Keratinocyte (primary cell): ENCODE data around the gene ARHGAP8.

Experiments
- EZH2 ChIP-seq: IDR thresholded peaks from one replicate; pipeline ENCODE4 v1.6.1; 2012; ENCODE audit warnings: inconsistent platforms, mild to moderate bottlenecking, low read length, moderate library complexity
- TF ChIP-seq, protein P1 (sequence below), 3 experiments: IDR thresholded peaks in 1 of 3; conservative IDR thresholded peaks in 1 of 3; optimal IDR thresholded peaks in 1 of 3; 2 replicates in 2 of 3; 3 replicates in 1 of 3; pipeline versions ENCODE3 to v1.5.1; 2011; ENCODE audit warnings: low read length in 3 of 3, mild to moderate bottlenecking in 3 of 3, moderate library complexity in 2 of 3, control low read depth in 1 of 3, inconsistent platforms in 1 of 3; ENCODE audit not compliant: insufficient read depth in 2 of 3; ENCODE audit errors: extremely low read depth in 1 of 3

DNA sequence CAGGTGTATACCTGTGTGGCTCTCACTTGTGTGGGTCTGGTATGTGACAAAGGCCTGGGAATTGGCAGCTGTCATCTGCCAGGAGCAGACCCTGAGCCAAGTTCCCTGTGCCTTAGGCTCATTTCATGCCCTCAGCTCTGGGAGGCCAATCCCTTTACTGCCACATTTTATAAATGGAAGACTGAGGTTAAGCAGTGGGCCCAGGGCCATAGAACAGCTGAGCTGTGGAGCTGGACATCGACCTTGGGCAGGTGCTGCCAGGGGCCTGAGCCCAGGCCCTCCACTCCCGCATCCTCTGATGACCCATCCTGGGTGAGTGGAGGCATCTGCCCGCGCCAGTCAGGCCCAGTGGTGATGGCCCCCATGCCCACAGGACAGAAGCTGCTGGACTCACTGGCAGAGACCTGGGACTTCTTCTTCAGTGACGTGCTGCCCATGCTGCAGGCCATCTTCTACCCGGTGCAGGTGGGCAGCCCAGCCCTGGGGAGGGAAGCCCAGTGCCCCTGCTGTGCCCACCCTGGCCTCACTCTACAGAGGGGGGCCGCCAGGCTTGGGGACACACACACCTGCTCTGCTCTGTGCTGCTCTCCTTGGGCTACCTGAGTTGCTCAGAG, 20.9 kb upstream of the ARHGAP8 start:
- TF ChIP-seq, protein P1, sequence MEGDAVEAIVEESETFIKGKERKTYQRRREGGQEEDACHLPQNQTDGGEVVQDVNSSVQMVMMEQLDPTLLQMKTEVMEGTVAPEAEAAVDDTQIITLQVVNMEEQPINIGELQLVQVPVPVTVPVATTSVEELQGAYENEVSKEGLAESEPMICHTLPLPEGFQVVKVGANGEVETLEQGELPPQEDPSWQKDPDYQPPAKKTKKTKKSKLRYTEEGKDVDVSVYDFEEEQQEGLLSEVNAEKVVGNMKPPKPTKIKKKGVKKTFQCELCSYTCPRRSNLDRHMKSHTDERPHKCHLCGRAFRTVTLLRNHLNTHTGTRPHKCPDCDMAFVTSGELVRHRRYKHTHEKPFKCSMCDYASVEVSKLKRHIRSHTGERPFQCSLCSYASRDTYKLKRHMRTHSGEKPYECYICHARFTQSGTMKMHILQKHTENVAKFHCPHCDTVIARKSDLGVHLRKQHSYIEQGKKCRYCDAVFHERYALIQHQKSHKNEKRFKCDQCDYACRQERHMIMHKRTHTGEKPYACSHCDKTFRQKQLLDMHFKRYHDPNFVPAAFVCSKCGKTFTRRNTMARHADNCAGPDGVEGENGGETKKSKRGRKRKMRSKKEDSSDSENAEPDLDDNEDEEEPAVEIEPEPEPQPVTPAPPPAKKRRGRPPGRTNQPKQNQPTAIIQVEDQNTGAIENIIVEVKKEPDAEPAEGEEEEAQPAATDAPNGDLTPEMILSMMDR (optimal IDR thresholded peaks at IDR 0.05 in 1 of 3, IDR thresholded peaks at IDR 0.05 in 1 of 3, conservative IDR thresholded peaks at IDR 0.05 in 1 of 3; ENCODE audit: extremely low read depth in 1 of 3, insufficient read depth in 2 of 3, low read length in 3 of 3): no peak
- no peak for TF ChIP-seq EZH2
